Panc1 (cell line): Measurements from ENCODE around the gene CA9. TPM values are rescaled to one million over a fixed set of nuclear protein-coding genes. Genes with fewer than 3 reads are reported as not detected.

Source experiments
- ATAC-seq: fragments of 200-7000 bp; cut with Tn5 transposase; 2 replicates; pipeline ENCODE4 v1.9.1; 2020; ENCODE audit warnings: mild to moderate bottlenecking, moderate library complexity
- BruUV-seq: library from RNA; stranded (reverse); fragments of 400-500 nt; replicated peaks from 2 replicates; lab custom pipeline; 2021; lab: Mats Ljungman, UMichigan
- CTCF ChIA-PET: fragments of 300-600 bp; sonication (Branson Sonifier 250); formaldehyde crosslinking; loops from one replicate; lab custom pipeline; 2022; ENCODE audit warnings: antibody characterized with exemption; lab: Charles Lee
- POLR2A ChIA-PET: fragments of 300-600 bp; sonication (Branson Sonifier 250); formaldehyde crosslinking; loops from one replicate; lab custom pipeline; 2022; ENCODE audit warnings: antibody characterized with exemption; lab: Charles Lee
- DNase-seq: peaks from one replicate; pipeline ENCODE4 v3.0.0-alpha.2; 2010; ENCODE audit warnings: low read depth, low spot score
- H3K27ac ChIP-seq: 2 replicates; pipeline ENCODE4 v1.5.1; 2011; ENCODE audit warnings: mild to moderate bottlenecking, low read length, inconsistent platforms
- H3K27me3 ChIP-seq: fragments of 200-500 bp; sonication (Bioruptor generic); 2 replicates; pipeline ENCODE4 v1.6.0; 2014; ENCODE audit warnings: low read length, inconsistent platforms; ENCODE audit not compliant: control insufficient read depth, insufficient read depth
- H3K36me3 ChIP-seq: fragments of 200-500 bp; sonication (Bioruptor generic); 2 replicates; pipeline ENCODE4 v1.5.1; 2014; ENCODE audit warnings: inconsistent platforms, mild to moderate bottlenecking, low read length, moderate library complexity; ENCODE audit not compliant: control insufficient read depth, insufficient read depth
- H3K4me1 ChIP-seq: 2 replicates; pipeline ENCODE4 v1.5.1; 2011; ENCODE audit warnings: inconsistent platforms, mild to moderate bottlenecking, low read length, moderate library complexity; ENCODE audit not compliant: control insufficient read depth, insufficient read depth
- H3K4me3 ChIP-seq, 2 experiments: 2 replicates each; pipeline ENCODE4 v1.5.1; 2011 to 2012; ENCODE audit warnings: low read depth in 2 of 2, low read length in 2 of 2, mild to moderate bottlenecking in 2 of 2, inconsistent platforms in 1 of 2, moderate library complexity in 1 of 2
- H3K9me3 ChIP-seq: fragments of 200-500 bp; sonication (Bioruptor generic); 2 replicates; pipeline ENCODE4 v1.5.1; 2014; ENCODE audit warnings: low read depth, mild to moderate bottlenecking, inconsistent platforms, low read length, moderate library complexity; ENCODE audit not compliant: control insufficient read depth, insufficient read depth
- POLR2AphosphoS5 ChIP-seq: IDR thresholded peaks from 2 replicates; pipeline ENCODE4 v1.6.1; 2012; ENCODE audit warnings: mild to moderate bottlenecking, low read depth, low read length, moderate library complexity
- SIN3A ChIP-seq: IDR thresholded peaks from 2 replicates; pipeline ENCODE4 v1.6.1; 2012; ENCODE audit warnings: low read depth, mild to moderate bottlenecking, low read length, moderate library complexity, borderline replicate concordance; ENCODE audit not compliant: insufficient read depth
- TCF7L2 ChIP-seq: IDR thresholded peaks from 2 replicates; pipeline ENCODE4 v1.6.1; 2011; ENCODE audit warnings: mild to moderate bottlenecking, low read depth, low read length, inconsistent platforms
- in situ Hi-C: cut with HindIII; loops from 2 replicates; pipeline ENCODE4 v1.10.0; 2016; ENCODE audit warnings: low sequenced_read_pairs, low pct_unique_long_range_greater_than_20kb
- intact Hi-C: fragments of 100-400 bp; cut with micrococcal nuclease; formaldehyde crosslinking; loops from one replicate; pipeline ENCODE4 v1.10.0; 2022; ENCODE audit not compliant: unreplicated experiment
- total RNA-seq: library from RNA; stranded (reverse); gene quantifications from one replicate; pipeline ENCODE4 v1.2.1, GENCODE V29; 2021; ENCODE audit not compliant: unreplicated experiment
- TF ChIP-seq, protein P1 (sequence below), 2 experiments: IDR thresholded peaks; 2 replicates each; pipeline ENCODE4 v1.6.1; 2011 to 2012; ENCODE audit warnings: low read depth in 2 of 2, control low read depth in 1 of 2, low read length in 1 of 2, mild to moderate bottlenecking in 1 of 2, moderate library complexity in 1 of 2; ENCODE audit not compliant: insufficient read depth in 1 of 2
- TF ChIP-seq, protein P2 (sequence below): fragments of 450-650 bp; IDR thresholded peaks from 2 replicates; pipeline ENCODE4 v1.5.1; 2017; ENCODE audit warnings: mild to moderate bottlenecking

CA9 gene
- total RNA-seq, 1 experiment from 2014 or later = 0.31 TPM

DNA sequence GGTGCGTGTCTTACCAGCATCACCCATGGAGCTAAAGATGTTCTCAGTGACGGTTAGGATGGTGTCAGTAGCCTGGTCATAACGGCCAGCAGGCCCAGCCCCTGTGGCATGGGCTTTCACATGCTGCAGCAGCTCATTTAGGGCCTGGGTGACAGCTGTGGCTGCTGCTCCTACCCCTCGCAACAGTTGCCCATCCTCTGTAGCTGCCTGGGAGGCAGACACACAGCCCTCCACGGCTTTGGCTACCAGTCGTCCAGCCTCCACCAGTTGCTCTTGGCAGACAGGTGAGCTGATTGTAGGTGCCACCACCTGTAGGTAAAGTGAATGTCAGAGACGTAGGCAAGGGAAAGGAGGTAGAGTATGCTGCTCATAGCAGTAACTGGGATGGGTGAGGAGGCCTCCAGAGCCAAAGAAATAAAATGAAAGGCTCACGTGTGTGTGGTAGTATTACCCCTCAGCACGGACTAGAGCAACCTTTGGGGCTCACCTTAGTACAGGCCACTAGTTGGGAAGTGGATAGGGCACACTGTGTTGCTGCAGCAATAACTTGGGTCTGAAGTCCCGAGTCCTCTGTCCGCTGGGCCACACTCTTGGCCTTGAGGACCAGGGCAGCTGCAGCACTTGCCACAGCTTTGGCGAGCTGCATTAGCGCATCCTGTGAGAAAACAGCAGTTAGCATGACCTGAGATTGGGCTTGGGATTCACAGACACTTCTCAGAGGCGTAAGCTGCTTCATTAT, 43.6 kb downstream of the CA9 start:
- H3K9me3 ChIP-seq = no peaks in the 10 kb centered on the region
- H3K4me3 ChIP-seq = no peak overlapping the region
- ChIA-PET CTCF (interaction anchor here (0.5 to 1.2 kb wide), 2 partner anchors 20 to 268 kb away, joined by 3 read pairs; no protein-coding TSS in a partner anchor), POLR2A (interaction anchor here (0.9 kb wide), 1 partner anchor 68 kb away, joined by 3 read pairs; no protein-coding TSS in a partner anchor)
- BruUV-seq = no TSS peak
- intact Hi-C loops = no loop called here
- peaks cover 53% of the 10 kb centered on the region for H3K36me3 ChIP-seq
- TF ChIP-seq TCF7L2 (no peak), POLR2AphosphoS5 (no peak), SIN3A (no peak)
- TF ChIP-seq, protein P1, sequence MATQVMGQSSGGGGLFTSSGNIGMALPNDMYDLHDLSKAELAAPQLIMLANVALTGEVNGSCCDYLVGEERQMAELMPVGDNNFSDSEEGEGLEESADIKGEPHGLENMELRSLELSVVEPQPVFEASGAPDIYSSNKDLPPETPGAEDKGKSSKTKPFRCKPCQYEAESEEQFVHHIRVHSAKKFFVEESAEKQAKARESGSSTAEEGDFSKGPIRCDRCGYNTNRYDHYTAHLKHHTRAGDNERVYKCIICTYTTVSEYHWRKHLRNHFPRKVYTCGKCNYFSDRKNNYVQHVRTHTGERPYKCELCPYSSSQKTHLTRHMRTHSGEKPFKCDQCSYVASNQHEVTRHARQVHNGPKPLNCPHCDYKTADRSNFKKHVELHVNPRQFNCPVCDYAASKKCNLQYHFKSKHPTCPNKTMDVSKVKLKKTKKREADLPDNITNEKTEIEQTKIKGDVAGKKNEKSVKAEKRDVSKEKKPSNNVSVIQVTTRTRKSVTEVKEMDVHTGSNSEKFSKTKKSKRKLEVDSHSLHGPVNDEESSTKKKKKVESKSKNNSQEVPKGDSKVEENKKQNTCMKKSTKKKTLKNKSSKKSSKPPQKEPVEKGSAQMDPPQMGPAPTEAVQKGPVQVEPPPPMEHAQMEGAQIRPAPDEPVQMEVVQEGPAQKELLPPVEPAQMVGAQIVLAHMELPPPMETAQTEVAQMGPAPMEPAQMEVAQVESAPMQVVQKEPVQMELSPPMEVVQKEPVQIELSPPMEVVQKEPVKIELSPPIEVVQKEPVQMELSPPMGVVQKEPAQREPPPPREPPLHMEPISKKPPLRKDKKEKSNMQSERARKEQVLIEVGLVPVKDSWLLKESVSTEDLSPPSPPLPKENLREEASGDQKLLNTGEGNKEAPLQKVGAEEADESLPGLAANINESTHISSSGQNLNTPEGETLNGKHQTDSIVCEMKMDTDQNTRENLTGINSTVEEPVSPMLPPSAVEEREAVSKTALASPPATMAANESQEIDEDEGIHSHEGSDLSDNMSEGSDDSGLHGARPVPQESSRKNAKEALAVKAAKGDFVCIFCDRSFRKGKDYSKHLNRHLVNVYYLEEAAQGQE (IDR thresholded peaks at IDR 0.05; ENCODE audit: insufficient read depth in 1 of 2, low read depth in 2 of 2, low read length in 1 of 2) = no peak
- TF ChIP-seq, protein P2, sequence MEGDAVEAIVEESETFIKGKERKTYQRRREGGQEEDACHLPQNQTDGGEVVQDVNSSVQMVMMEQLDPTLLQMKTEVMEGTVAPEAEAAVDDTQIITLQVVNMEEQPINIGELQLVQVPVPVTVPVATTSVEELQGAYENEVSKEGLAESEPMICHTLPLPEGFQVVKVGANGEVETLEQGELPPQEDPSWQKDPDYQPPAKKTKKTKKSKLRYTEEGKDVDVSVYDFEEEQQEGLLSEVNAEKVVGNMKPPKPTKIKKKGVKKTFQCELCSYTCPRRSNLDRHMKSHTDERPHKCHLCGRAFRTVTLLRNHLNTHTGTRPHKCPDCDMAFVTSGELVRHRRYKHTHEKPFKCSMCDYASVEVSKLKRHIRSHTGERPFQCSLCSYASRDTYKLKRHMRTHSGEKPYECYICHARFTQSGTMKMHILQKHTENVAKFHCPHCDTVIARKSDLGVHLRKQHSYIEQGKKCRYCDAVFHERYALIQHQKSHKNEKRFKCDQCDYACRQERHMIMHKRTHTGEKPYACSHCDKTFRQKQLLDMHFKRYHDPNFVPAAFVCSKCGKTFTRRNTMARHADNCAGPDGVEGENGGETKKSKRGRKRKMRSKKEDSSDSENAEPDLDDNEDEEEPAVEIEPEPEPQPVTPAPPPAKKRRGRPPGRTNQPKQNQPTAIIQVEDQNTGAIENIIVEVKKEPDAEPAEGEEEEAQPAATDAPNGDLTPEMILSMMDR = no peak
- ATAC-seq = no peak
- no peaks in the 10 kb centered on the region for H3K27me3 ChIP-seq
- no peaks in the 10 kb centered on the region for H3K4me1 ChIP-seq
- in situ Hi-C loops = no loop called here
- no peak for DNase-seq
- no peak overlapping the region for H3K27ac ChIP-seq

GRCh38 chr9:35718721-35719511, 45.2 kb downstream of the CA9 start:
- H3K36me3 ChIP-seq = peaks cover 56% of the 10 kb centered on the region
- no peak for ATAC-seq
- H3K27ac ChIP-seq = no peak overlapping the region
- no peak overlapping the region for H3K4me3 ChIP-seq
- ChIA-PET POLR2A (interaction anchor here (0.6 kb wide), 1 partner anchor 13 kb away, joined by 3 read pairs; the partner anchor contains the start of gene TLN1), CTCF (no interaction called here)
- TF ChIP-seq, protein P1 (IDR thresholded peaks at IDR 0.05; ENCODE audit: insufficient read depth in 1 of 2, low read depth in 2 of 2, low read length in 1 of 2) = no peak
- no peak for TF ChIP-seq POLR2AphosphoS5
- no peak for TF ChIP-seq TCF7L2
- no peaks in the 10 kb centered on the region for H3K4me1 ChIP-seq
- in situ Hi-C loops (no loop called here), intact Hi-C loops (no loop called here)
- no peaks in the 10 kb centered on the region for H3K27me3 ChIP-seq
- no TSS peak for BruUV-seq
- DNase-seq = no peak
- H3K9me3 ChIP-seq = no peaks in the 10 kb centered on the region
